CD4-positive, alpha-beta T cell (primary cell): ENCODE results near the gene PRRT4. TPM values are rescaled to one million over a fixed set of nuclear protein-coding genes. Genes with fewer than 3 reads are reported as not detected.

Experiments
- ATAC-seq: fragments of 200-7000 bp; cut with Tn5 transposase; one replicate; pipeline ENCODE4 v1.10.0; 2022; ENCODE audit warnings: mild to moderate bottlenecking; ENCODE audit not compliant: poor library complexity
- CTCF ChIA-PET: fragments of 350-600 bp; sonication (Branson Sonifier 250); formaldehyde crosslinking; loops from one replicate; lab custom pipeline; 2021; ENCODE audit warnings: antibody characterized with exemption, inconsistent platforms; lab: Charles Lee
- POLR2A ChIA-PET: fragments of 350-600 bp; sonication (Branson Sonifier 250); formaldehyde crosslinking; loops from one replicate; lab custom pipeline; 2021; ENCODE audit warnings: antibody characterized with exemption, inconsistent platforms; lab: Charles Lee
- DNase-seq, 14 experiments: peaks; one replicate each; pipeline ENCODE4 v3.0.0-alpha.2; 2013 to 2020; ENCODE audit warnings: mixed read lengths in 2 of 14
- H3K27ac ChIP-seq, 2 donors: one replicate each; pipeline versions ENCODE4 v1.5.1 to v1.7.0; 2013; ENCODE audit warnings: low read length in 2 of 2, low read depth in 1 of 2, mild to moderate bottlenecking in 1 of 2
- H3K27me3 ChIP-seq, 2 experiments: 1 replicate in 1 of 2; 2 replicates in 1 of 2; pipeline versions ENCODE4 v1.6.1 to v1.7.0; 2013; ENCODE audit warnings: low read length in 2 of 2, control low read depth in 1 of 2, mild to moderate bottlenecking in 1 of 2, moderate library complexity in 1 of 2; ENCODE audit not compliant: insufficient read depth in 2 of 2, control insufficient read depth in 1 of 2
- H3K36me3 ChIP-seq: one replicate; pipeline ENCODE4 v1.6.1; 2013; ENCODE audit warnings: low read length, control low read depth; ENCODE audit not compliant: insufficient read depth
- H3K4me1 ChIP-seq: one replicate; pipeline ENCODE4 v1.6.1; 2013; ENCODE audit warnings: low read length, control low read depth; ENCODE audit not compliant: insufficient read depth
- H3K4me3 ChIP-seq: one replicate; pipeline ENCODE4 v1.5.1; 2013; ENCODE audit warnings: mild to moderate bottlenecking, low read length, moderate library complexity
- H3K9me3 ChIP-seq, 2 experiments: 1 replicate in 1 of 2; 2 replicates in 1 of 2; pipeline versions ENCODE4 v1.6.1 to v1.7.0; 2013; ENCODE audit warnings: low read length in 2 of 2, mild to moderate bottlenecking in 2 of 2, control low read depth in 1 of 2, moderate library complexity in 1 of 2; ENCODE audit not compliant: control insufficient read depth in 1 of 2, insufficient read depth in 1 of 2
- H3K27ac Mint-ChIP-seq: one replicate; pipeline ENCODE4 v1.8.0; 2020; ENCODE audit warnings: mixed read lengths
- H3K27me3 Mint-ChIP-seq: one replicate; pipeline ENCODE4 v1.8.0; 2021; ENCODE audit warnings: mixed read lengths
- H3K36me3 Mint-ChIP-seq: one replicate; pipeline ENCODE4 v1.8.0; 2021; ENCODE audit warnings: low read depth, mixed read lengths
- H3K4me1 Mint-ChIP-seq: one replicate; pipeline ENCODE4 v1.8.0; 2021; ENCODE audit warnings: low read depth, mixed read lengths
- H3K4me3 Mint-ChIP-seq: one replicate; pipeline ENCODE4 v1.8.0; 2020; ENCODE audit warnings: mild to moderate bottlenecking, mixed read lengths
- H3K9me3 Mint-ChIP-seq: one replicate; pipeline ENCODE4 v1.8.0; 2020; ENCODE audit warnings: mixed read lengths
- CTCF ChIP-seq: fragments of 200-600 bp; IDR thresholded peaks from one replicate; pipeline ENCODE4 v1.8.0; 2022; ENCODE audit warnings: antibody characterized with exemption, mild to moderate bottlenecking
- intact Hi-C, 2 experiments: fragments of 100-400 bp; cut with DNase I in 1 of 2; cut with micrococcal nuclease in 1 of 2; formaldehyde crosslinking; loops; one replicate each; pipeline versions ENCODE4 v1.15.1 to v1.9.0; 2023 to 2025; cut with DNase I, micrococcal nuclease
- total RNA-seq, 174 experiments: library from RNA in 2 of 174; stranded (reverse) in 2 of 174; gene quantifications; one replicate each; pipeline ENCODE4 v1.2.3 and lab custom pipeline; 2021 to 2026

Gene PRRT4
- total RNA-seq, 2 experiments from 2014 or later = 0.47 to 0.63 TPM

GRCh38 chr7:128311013-128311412 is 50.5 kb downstream of the PRRT4 start:
- no peaks in the 10 kb centered on the region for H3K9me3 ChIP-seq
- POLR2A ChIA-PET = interaction anchor here (0.8 kb wide), 1 partner anchor 11 kb away, joined by 3 read pairs; no protein-coding TSS in a partner anchor
- TF ChIP-seq CTCF = no peak
- peaks cover 90% of the 10 kb centered on the region for H3K36me3 ChIP-seq
- ATAC-seq (no peak), DNase-seq (no peak)
- no peak overlapping the region for H3K27ac Mint-ChIP-seq
- no peaks in the 10 kb centered on the region for H3K4me1 Mint-ChIP-seq
- CTCF ChIA-PET = no interaction called here
- no peaks in the 10 kb centered on the region for H3K9me3 Mint-ChIP-seq
- H3K4me1 ChIP-seq = no peaks in the 10 kb centered on the region
- H3K4me3 Mint-ChIP-seq = no peak overlapping the region
- H3K27me3 ChIP-seq = no peaks in the 10 kb centered on the region
- H3K36me3 Mint-ChIP-seq = peaks cover 97% of the 10 kb centered on the region
- no peaks in the 10 kb centered on the region for H3K27me3 Mint-ChIP-seq
- no peak overlapping the region for H3K27ac ChIP-seq
- intact Hi-C loops = no loop called here
- H3K4me3 ChIP-seq = no peak overlapping the region

GRCh38 chr7:128310499-128310898 is 51.0 kb downstream of the PRRT4 start:
- ChIA-PET CTCF (no interaction called here), POLR2A (no interaction called here)
- intact Hi-C loops = no loop called here
- H3K4me1 ChIP-seq = no peaks in the 10 kb centered on the region
- H3K36me3 ChIP-seq = peaks cover 90% of the 10 kb centered on the region
- ATAC-seq = no peak
- no peak overlapping the region for H3K4me3 ChIP-seq
- Mint-ChIP-seq H3K27me3 (no peaks in the 10 kb centered on the region), H3K36me3 (peaks cover 97% of the 10 kb centered on the region), H3K27ac (no peak overlapping the region), H3K9me3 (no peaks in the 10 kb centered on the region), H3K4me1 (no peaks in the 10 kb centered on the region), H3K4me3 (no peak overlapping the region)
- no peak for TF ChIP-seq CTCF
- no peak for DNase-seq
- no peak overlapping the region for H3K27ac ChIP-seq
- no peaks in the 10 kb centered on the region for H3K27me3 ChIP-seq
- H3K9me3 ChIP-seq = no peaks in the 10 kb centered on the region

DNA sequence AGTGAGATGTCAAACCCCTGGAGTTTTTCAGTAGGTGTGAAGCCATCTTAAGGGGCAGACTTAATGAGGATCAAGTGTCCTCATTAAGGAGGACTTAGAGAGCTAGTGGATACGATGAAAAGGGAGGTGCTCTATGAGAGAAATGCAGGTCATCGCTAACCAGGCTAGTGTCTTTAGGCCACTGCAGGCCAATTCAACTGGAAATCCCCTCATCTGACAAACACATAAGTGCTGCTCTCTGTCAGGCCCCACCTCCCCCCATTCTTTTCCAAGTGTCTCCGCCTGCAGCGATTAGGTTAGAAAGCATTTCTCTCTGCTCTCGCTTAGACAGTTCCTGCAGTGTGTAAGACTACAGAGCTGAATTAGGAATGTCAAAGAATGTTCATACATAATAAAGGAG is 51.5 kb downstream of the PRRT4 start:
- ATAC-seq = no peak
- TF ChIP-seq CTCF = no peak
- no peak overlapping the region for H3K4me3 ChIP-seq
- no peak for DNase-seq
- no peaks in the 10 kb centered on the region for H3K4me1 ChIP-seq
- Mint-ChIP-seq H3K9me3 (no peaks in the 10 kb centered on the region), H3K4me1 (no peaks in the 10 kb centered on the region), H3K27ac (no peak overlapping the region), H3K36me3 (peaks cover 97% of the 10 kb centered on the region), H3K4me3 (no peak overlapping the region), H3K27me3 (no peaks in the 10 kb centered on the region)
- H3K27ac ChIP-seq = no peak overlapping the region
- intact Hi-C loops = no loop called here
- ChIA-PET CTCF (no interaction called here), POLR2A (no interaction called here)
- no peaks in the 10 kb centered on the region for H3K9me3 ChIP-seq
- no peaks in the 10 kb centered on the region for H3K27me3 ChIP-seq
- H3K36me3 ChIP-seq = peaks cover 91% of the 10 kb centered on the region
